Measurements from ENCODE around the gene TRIM72. TPM values are rescaled to one million over a fixed set of nuclear protein-coding genes. Genes with fewer than 3 reads are reported as not detected.
"Not testable (repeated sequence)": the region's sequence is repeated elsewhere in the genome, so short reads cannot be mapped to it uniquely, and the experiment has no call there.

TRIM72 gene, protein sequence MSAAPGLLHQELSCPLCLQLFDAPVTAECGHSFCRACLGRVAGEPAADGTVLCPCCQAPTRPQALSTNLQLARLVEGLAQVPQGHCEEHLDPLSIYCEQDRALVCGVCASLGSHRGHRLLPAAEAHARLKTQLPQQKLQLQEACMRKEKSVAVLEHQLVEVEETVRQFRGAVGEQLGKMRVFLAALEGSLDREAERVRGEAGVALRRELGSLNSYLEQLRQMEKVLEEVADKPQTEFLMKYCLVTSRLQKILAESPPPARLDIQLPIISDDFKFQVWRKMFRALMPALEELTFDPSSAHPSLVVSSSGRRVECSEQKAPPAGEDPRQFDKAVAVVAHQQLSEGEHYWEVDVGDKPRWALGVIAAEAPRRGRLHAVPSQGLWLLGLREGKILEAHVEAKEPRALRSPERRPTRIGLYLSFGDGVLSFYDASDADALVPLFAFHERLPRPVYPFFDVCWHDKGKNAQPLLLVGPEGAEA
- under 1 TPM; 0.08 to 0.17 (median 0.11) TPM for polyA plus RNA-seq (ENCODE audit: insufficient read length in 4 of 4)

DNA sequence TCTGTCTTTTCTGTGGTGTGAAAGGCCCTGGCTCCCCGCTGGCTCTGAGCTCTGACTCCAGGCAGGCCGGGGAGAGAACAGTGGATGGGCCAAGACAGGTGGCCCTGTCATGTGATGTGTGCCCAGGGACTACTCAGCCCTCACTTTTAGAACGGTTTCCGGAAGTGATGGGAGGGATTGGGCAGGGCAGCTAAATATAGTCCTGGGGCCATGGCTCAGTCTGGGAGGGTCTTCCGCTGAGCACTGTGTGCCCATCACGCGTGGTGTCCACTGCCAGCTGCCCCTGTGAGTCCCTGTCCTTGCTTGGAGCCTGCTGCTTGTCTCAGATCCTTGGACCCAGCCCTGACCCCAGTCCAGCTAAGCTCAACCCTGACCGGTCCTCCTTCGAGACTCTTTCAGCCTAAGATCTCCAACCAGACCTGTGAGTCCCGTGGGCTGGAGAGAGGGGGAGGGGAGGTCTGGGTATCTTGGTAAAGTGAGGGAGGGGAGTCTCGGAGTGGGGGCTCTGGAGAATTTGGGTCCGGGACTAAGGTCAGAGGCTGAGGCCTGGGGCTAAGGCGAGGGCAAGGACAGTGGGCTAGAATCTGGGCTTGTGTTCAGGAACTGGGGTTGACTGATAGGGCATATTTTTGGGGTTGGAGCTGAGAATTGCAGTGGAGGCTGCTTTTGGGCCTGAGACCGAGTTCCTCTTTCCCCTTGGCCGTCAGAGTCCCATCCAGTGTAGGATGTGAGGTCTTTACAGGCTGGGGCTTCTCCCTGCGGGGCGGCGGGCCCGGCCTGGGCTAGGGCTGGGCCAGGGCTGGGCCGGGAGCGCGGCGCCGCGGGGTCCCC, at the start of gene TRIM72:
Gene TRIM72 (plus strand): TSS at position 243 of the 831 bp plus-strand sequence. CDS start 620 bp downstream, outside the sequence.
- DNase-seq (ENCODE audit: low read depth in 4 of 4, low spot score in 3 of 4): no peak

DNA sequence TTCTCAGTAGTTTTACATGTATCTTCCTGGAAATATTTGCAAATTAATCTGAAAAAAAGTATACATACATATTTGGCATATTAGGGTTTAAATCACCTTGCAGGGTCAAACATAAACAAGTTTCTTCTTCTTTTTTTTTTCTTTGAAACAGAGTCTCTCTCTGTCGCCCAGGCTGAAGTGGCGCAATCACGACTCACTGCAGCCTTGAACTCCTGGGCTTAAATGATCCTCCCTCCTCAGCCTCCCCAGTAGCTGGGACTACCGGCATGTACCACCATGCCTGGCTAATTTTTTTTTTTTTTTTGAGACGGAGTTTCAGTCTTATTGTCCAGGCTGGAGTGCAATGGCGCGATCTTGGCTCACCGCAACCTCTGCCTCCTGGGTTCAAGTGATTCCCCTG, 46.6 kb upstream of the TRIM72 start:
- DNase-seq (ENCODE audit: low read depth in 4 of 4, low spot score in 3 of 4): no peak

DNA sequence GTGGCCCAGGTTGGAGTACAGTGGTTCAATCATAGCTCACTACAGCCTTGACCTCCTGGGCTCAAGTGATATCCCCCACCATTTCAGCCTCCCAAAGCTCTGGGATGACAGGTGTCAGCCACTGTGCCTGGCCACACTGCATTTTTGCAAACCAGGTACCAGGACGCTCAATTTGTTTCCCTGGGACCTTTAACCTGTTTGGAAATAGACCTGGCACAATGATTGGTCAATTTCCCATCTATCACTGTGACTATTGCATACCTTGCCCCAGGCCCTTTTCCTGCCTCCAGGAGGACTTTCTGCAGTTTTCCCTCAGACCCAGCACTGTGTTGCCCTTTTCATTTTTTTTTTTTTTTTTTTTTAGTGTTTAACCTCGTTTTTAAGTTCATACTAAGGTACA, 45.1 kb upstream of the TRIM72 start:
- DNase-seq (ENCODE audit: low read depth in 4 of 4, low spot score in 3 of 4): no peak

DNA sequence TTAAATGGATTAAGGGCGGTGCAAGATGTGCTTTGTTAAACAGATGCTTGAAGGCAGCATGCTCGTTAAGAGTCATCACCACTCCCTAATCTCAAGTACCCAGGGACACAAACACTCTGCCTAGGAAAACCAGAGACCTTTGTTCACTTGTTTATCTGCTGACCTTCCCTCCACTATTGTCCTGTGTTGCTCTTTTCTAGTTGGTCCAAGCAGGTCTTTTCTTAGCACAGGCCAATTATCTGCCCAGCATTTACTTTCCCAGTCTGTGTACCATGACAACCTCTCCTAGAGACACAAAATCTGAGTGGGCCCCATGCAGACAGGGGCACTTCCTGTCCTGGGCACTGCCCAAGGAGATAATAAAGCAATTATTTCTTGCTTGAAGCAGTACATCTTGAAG, 43.9 kb upstream of the TRIM72 start:
- not testable (repeated sequence) for DNase-seq (ENCODE audit: low read depth in 4 of 4, low spot score in 3 of 4)

DNA sequence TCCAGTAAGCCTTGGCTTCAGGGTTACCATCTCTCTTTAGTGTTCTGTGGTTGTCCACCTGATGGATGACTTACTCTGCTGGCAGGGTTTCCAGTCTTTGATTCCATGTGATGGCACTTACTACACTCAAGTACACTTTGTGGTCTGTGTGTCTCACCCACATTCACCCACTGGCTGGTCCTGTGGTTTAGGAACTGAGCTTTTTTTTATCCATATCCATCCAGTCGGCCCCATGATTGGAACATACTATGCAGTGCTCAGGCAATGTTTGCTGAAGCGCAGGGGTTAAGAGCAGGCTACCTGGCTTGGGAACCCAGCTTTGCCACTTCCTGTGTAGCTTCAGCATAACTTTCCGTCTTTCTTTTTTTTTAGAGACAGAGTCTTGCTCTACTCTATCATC, 36.8 kb upstream of the TRIM72 start:
- no peak for DNase-seq (ENCODE audit: low read depth in 4 of 4, low spot score in 3 of 4)

DNA sequence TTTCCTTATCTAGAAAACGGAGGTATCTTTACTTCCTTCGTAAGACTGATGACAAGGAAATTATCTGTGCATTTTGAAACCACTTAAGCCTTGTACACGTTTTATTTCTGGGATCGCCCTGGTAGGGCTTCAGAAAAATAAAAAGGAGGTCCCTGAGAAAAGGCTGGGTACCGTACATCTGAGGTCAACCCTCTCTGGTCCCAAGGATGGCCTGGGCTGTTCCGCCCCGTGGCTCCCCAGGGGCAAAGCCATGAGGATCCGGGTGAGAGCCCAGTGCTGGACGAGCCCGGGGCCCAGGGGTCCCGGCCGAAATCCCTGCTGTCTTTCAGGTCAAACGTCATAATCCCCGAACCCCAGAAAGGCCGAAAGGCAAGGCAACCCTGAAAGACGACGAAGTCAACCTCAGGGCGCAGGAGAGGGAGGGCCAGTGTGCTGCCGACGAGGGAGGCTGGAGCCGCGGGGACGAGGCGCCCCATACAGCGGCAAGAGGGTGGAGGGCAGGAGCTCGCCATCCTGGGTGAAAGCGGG, 34.6 kb upstream of the TRIM72 start:
- DNase-seq (ENCODE audit: low read depth in 4 of 4, low spot score in 3 of 4): no peak

DNA sequence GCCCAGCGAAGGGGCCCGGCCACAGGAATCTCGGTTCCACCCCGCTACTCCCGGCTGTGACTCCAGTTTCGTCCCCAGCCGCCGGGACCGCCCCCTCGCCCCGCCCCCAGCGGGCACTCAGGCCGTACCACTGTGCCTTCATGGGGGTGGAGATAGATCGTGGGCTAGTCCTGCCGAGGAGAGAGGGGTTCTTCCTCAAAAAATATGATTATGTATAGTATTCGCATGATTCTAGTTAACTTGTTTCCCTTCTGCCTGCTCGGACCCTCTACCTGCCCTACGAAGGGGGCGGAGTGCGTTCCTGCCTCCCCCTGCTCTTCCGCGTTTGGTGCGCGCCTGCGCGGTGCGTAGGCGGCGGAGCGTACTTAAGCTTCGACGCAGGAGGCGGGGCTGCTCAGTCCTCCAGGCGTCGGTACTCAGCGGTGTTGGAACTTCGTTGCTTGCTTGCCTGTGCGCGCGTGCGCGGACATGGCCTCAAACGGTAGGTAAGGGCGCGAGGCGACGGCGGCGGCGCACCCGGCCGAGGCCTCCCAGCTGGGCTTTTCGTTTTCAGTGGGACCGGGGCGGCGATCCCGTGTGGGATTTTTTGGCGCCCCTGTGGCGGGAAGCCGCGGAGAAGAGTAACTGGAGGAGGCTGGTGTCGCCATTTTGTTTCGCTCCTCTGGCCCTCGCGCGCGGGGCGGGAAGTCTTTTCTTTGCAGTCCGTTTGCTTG, 34.0 kb upstream of the TRIM72 start, which contains the start of gene FUS:
Gene FUS (plus strand): TSS at position 393 of the 713 bp plus-strand sequence. CDS start 76 bp downstream, at position 469.
- peak; percentile 88 to 96 (median 90) for DNase-seq (ENCODE audit: low read depth in 4 of 4, low spot score in 3 of 4)

DNA sequence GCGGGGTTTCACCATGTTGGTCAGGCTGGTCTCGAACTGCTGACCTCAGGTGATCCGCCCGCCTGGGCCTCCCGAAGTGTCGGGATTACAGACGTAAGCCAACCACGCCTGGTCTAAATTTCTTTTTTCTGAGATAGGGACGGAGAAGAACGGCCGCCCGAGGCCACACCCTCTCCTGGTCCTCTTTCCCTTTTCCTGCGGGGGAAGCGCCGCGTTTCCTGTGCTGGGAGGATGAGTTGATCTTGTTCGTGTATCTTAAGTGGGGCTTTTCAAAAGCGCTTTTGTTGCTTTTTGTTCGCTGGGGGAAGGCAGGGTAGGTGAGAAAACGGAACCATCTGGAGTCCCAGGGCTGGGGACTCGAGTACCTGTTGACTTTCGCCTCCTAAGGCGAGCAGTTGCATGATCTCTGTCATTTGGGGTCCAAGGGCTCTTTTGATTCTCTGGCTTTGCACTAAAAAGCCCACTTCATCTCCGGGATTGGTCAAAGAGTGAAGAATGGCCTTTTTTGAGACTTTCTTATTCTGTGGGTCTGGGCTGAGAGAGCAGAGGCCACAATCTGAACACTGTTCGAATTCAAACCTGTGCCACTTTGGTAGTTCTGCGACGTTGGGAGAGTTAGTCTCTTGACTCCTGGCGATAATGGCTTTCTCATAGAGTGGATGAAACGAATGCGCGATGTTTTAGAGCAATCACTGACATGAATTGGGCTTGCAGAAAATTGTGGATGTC, 32.7 kb upstream of the TRIM72 start:
- no peak for DNase-seq (ENCODE audit: low read depth in 4 of 4, low spot score in 3 of 4)

DNA sequence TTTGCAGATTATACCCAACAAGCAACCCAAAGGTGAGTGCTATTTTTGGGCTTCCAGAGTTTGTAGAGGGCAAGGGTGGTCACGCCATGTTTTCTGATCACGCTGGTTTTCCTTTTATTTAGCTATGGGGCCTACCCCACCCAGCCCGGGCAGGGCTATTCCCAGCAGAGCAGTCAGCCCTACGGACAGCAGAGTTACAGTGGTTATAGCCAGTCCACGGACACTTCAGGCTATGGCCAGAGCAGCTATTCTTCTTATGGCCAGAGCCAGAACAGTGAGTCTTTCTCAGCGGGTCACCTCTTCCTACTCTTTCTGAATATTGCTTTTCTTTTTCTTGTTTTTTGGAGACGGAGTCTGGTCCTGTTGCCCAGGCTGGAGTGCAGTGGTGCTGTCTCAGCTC, 31.5 kb upstream of the TRIM72 start:
- no peak for DNase-seq (ENCODE audit: low read depth in 4 of 4, low spot score in 3 of 4)

DNA sequence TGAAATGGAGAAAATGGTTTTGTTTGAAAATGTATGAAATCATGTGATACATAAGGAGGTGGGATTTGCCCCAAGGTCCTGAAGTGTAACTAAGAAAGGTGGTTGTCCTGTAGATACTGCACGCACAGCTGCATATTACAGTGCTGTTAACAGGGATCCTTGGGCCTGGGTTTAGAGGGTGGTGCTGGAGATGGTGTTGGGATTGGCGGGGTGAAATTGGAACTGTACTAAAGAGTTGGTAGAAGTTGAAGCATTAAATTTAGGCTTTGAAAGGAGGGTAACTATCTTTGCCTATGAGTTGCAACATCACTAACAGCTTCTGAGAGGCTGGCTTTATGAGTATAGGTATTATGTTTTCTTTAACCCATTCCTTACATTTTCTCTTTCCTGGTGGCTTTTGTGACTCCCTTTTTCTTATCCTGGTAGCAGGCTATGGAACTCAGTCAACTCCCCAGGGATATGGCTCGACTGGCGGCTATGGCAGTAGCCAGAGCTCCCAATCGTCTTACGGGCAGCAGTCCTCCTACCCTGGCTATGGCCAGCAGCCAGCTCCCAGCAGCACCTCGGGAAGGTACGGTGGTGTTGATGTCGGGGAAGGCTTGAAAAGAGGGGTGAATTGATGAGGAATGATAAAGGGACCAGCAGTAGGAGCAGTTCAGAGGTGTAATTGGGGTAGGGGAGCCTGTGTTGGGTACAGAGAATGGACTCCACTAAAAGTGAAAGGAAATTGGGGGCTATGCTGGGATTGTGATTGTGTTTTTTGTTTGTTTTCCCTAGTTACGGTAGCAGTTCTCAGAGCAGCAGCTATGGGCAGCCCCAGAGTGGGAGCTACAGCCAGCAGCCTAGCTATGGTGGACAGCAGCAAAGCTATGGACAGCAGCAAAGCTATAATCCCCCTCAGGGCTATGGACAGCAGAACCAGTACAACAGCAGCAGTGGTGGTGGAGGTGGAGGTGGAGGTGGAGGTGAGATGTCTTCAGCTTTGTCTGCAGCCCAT, 30.2 kb upstream of the TRIM72 start:
- no peak for DNase-seq (ENCODE audit: low read depth in 4 of 4, low spot score in 3 of 4)

DNA sequence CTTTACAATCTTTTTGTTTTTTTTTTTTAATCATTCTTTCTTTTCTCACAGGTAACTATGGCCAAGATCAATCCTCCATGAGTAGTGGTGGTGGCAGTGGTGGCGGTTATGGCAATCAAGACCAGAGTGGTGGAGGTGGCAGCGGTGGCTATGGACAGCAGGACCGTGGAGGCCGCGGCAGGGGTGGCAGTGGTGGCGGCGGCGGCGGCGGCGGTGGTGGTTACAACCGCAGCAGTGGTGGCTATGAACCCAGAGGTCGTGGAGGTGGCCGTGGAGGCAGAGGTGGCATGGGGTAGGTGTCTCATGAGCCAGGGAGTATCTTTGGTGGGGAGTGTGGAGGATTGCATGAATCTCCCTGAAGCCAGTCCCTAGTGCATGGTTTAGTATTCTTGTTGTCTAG, 29.0 kb upstream of the TRIM72 start:
- no peak for DNase-seq (ENCODE audit: low read depth in 4 of 4, low spot score in 3 of 4)

DNA sequence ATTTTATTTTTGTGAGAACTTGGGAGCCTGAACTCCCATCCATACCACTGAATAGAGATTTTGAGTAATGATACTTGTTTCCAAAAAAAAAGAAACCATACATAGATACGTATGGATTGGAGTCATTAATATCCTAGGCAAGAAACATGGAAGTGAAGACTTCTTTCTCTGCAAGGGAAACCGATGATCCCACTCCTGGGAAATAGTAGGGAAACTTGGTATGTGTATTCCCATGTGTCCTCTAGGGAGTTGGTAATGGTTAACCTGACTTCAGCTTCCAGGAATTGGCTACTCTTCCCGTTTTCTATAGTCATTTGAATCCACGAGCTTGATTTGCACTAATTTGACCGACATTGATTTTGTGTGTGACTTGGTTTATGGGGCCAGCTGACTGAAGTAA, 28.6 kb upstream of the TRIM72 start:
- DNase-seq (ENCODE audit: low read depth in 4 of 4, low spot score in 3 of 4): no peak

DNA sequence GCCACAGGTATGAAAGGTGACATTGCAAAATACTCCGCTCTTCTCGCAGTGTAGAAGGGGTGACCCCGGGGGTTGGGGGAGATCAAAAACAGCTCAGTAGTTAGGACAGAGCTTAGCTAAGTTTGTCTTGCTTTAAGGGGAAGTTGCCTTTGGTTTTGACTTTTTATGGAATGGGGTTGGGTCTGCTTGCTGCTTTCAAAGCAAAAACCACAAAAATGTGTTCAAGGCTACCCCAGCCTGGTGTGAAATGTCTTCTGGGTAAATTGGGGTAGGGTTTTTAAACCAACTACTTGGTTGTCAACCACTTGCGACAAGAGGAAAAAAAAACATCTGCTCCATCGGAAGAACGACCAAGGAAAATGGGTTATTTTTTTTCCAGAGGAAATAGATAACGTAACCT, 27.7 kb upstream of the TRIM72 start:
- no peak for DNase-seq (ENCODE audit: low read depth in 4 of 4, low spot score in 3 of 4)

DNA sequence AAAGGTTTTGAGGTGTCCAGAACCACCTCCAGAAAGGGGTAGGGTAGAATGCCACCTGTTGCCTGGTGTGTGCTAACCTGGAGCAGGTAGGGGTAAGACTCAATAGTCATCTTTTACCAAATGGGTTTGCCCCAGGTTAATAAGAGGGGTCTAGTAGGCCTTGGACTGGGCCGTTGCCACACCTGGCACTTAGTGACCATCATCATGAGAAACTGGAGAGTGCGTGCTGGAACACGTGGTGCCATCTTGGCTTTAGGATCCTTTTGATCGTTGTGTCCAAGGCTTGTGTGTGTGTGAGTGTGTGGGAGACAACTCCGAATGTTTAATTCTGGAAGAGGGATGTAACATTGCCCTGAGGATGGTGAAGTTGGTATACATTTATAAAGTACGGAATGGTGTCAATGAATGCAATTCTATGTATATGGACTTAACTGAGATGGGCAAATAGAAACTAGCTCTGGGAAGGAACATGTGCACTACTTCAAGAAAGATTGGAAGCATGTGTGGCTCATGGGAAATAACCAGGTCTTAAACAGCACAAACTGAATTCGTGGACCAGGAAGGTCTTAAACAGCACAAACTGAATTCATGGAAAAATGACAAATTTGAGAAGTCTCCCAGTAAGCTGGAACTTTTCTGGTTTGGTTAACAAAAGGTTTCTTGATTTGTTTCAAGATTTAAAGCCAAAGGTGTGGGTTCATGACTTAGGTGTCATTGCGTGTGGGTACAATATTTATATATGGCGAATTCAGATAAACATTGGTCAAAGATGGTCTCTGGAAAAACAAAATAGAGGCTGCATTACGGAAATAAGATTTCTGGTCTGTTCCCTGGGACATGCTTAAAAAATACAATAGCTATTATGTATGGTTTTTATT, 26.8 kb upstream of the TRIM72 start:
- DNase-seq (ENCODE audit: low read depth in 4 of 4, low spot score in 3 of 4): no peak

DNA sequence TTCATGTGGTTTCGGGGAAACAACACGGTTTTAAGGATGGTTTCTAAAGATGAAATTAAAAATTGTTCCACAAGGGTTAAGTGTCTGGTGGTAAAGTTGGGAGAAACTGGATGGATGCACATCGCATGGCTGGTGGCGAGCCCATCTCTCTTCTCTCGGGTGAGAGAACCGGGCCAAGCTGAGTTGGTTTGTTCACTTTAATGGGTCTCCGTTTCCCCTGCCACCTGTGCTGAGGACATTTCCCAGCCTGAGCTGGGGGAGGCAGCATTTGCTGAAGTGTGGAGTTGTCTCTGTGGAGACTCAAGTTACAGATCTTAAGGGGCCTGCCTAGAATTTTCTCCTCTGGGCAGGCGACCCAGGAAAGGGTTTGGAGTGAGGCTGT, 26.1 kb upstream of the TRIM72 start:
- no peak for DNase-seq (ENCODE audit: low read depth in 4 of 4, low spot score in 3 of 4)

DNA sequence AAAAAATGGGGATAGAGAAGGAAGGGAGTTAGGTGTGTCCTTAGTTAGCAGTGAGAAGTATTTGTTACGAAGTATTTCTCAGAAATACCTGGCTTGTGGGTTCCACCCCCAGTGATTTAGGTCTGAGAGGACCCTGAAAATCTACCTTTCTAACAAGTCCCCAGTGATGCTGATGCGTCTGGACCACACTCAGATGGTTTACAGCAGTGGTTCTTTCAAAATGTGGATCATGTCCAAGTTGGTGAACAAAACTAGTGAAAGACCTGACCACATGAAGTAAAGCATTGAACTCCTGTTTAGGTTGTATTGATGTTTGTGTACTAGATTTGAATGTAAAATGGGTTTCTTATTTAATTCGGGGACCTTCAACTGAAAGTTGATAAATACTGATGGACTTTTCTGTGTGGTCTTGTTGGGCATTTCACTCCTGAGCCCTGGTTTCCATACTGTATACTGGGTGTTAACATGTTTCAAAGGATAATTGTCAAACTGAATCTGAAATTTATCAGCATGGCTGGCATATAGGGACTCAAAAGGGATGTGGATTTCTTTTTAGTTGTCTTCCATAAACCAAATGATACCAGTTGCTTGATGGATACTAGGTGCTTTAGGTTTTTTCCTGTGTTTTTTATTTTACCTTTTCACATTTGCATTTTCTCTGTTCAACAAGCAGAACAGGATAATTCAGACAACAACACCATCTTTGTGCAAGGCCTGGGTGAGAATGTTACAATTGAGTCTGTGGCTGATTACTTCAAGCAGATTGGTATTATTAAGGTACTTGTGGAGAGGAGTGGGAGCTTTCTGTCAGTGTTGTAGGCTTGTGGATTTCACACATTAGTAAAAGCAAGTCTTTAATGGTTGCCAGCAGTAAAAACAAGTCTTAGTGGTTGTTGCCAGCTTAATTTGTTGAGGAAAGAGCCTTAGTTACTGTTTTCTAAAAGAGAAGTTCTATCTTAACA, 25.2 kb upstream of the TRIM72 start:
- no peak for DNase-seq (ENCODE audit: low read depth in 4 of 4, low spot score in 3 of 4)

DNA sequence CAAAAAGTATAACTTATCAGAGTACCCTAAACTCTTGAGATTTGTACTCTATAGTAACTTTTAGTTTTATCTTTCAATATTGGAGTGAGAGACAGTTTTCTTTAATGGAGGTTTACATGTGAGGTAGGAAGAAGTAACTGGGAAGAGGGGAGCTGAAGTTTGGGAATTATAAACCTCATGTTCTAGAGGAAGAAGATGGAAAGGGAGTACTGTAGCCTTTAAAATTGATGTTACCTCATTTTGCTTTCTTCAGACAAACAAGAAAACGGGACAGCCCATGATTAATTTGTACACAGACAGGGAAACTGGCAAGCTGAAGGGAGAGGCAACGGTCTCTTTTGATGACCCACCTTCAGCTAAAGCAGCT, 24.5 kb upstream of the TRIM72 start:
- no peak for DNase-seq (ENCODE audit: low read depth in 4 of 4, low spot score in 3 of 4)
